Measurements from ENCODE around the gene GLS2.
"Not testable (repeated sequence)": the region's sequence is repeated elsewhere in the genome, so short reads cannot be mapped to it uniquely, and the experiment has no call there.

The GLS2 gene

GRCh38 chr12:56521590-56522371 is 33.8 kb upstream of the GLS2 start, which contains the start of gene RBMS2:
Gene RBMS2 (plus strand): TSS chr12:56521820. CDS start chr12:56522024, 204 bp downstream.
- DNase-seq (ENCODE audit: low read depth in 2 of 2): peak; percentile 96
- TF ChIP-seq CTCF (IDR thresholded peaks at IDR 0.05; ENCODE audit: low read depth, low read length): no peak
- peak within 1 kb of the TSS; percentile 59 to 72 for H3K4me3 ChIP-seq (replicated peaks in 1 of 2; ENCODE audit: low read depth in 2 of 2, low read length in 2 of 2)

- H3K4me3 ChIP-seq (replicated peaks in 1 of 2; ENCODE audit: low read depth in 2 of 2, low read length in 2 of 2): peak overlapping the region in 1 of 2 donors; percentile 30
- no peak for TF ChIP-seq CTCF (IDR thresholded peaks at IDR 0.05; ENCODE audit: low read depth, low read length)
- no peak for DNase-seq (ENCODE audit: low read depth in 2 of 2)
Observed at GRCh38 chr12:56521209-56521589, 33.2 kb upstream of the GLS2 start.

GRCh38 chr12:56520506-56520905 is 32.5 kb upstream of the GLS2 start:
- no peak for TF ChIP-seq CTCF (IDR thresholded peaks at IDR 0.05; ENCODE audit: low read depth, low read length)
- no peak overlapping the region for H3K4me3 ChIP-seq (replicated peaks in 1 of 2; ENCODE audit: low read depth in 2 of 2, low read length in 2 of 2)
- DNase-seq (ENCODE audit: low read depth in 2 of 2): peak; percentile 56 to 59

- no peak overlapping the region for H3K4me3 ChIP-seq (replicated peaks in 1 of 2; ENCODE audit: low read depth in 2 of 2, low read length in 2 of 2)
- peak; percentile 38 to 42 for DNase-seq (ENCODE audit: low read depth in 2 of 2)
- TF ChIP-seq CTCF (IDR thresholded peaks at IDR 0.05; ENCODE audit: low read depth, low read length): no peak
Observed at GRCh38 chr12:56520048-56520447, 32.1 kb upstream of the GLS2 start.

- no peak overlapping the region for H3K4me3 ChIP-seq (replicated peaks in 1 of 2; ENCODE audit: low read depth in 2 of 2, low read length in 2 of 2)
- TF ChIP-seq CTCF (IDR thresholded peaks at IDR 0.05; ENCODE audit: low read depth, low read length): no peak
- peak; percentile 30 to 62 for DNase-seq (ENCODE audit: low read depth in 2 of 2)
Observed at GRCh38 chr12:56518570-56518969, 30.6 kb upstream of the GLS2 start.

GRCh38 chr12:56517854-56518253 is 29.9 kb upstream of the GLS2 start:
- DNase-seq (ENCODE audit: low read depth in 2 of 2): no peak
- TF ChIP-seq CTCF (IDR thresholded peaks at IDR 0.05; ENCODE audit: low read depth, low read length): no peak
- no peak overlapping the region for H3K4me3 ChIP-seq (replicated peaks in 1 of 2; ENCODE audit: low read depth in 2 of 2, low read length in 2 of 2)

- DNase-seq (ENCODE audit: low read depth in 2 of 2); H3K4me3 ChIP-seq (replicated peaks in 1 of 2; ENCODE audit: low read depth in 2 of 2, low read length in 2 of 2): not testable (repeated sequence)
Observed at GRCh38 chr12:56514014-56514318, 26.0 kb upstream of the GLS2 start.

Measured in cardiac fibroblast (primary cell).